ENCODE measurements around the gene DOLK.

Gene DOLK

DNA sequence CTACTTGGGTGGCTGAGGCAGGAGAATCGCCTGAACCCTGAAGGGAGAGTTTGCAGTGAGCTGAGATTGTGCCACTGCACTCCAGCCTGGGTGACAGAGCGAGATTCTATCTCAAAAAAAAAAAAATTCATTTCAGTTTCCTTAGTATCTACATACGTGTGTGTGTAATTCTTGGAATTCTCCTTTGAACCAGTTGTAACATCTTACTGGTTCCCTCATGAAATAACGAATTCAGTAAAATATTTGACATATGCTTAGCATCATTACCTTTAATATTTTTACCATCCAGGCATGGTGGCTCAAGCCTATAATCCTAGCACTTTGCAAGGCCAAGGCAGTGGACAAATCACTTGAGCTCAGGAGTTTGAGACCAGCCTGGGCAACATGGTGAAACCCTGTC, 17.8 kb downstream of the DOLK start:
- no peak for DNase-seq

DNA sequence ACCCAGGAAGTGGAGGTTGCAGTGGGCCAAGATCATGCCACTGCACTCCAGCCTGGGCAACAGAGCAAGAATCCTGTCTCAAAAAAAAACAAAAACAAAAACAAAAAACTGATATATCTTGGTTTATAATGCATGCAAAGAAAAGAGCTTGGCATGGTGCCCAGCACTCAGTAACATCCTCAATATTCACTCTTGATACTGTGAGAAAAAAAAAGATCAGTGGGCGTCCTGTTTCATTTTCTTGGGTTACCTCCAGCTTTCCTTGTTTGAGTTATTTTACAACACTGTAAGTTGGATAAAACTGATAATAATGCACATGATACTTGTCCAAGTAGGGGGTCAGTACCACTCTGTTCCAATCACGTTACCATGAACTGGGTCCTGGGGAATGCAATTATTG, 18.8 kb downstream of the DOLK start:
- no peak for DNase-seq

DNA sequence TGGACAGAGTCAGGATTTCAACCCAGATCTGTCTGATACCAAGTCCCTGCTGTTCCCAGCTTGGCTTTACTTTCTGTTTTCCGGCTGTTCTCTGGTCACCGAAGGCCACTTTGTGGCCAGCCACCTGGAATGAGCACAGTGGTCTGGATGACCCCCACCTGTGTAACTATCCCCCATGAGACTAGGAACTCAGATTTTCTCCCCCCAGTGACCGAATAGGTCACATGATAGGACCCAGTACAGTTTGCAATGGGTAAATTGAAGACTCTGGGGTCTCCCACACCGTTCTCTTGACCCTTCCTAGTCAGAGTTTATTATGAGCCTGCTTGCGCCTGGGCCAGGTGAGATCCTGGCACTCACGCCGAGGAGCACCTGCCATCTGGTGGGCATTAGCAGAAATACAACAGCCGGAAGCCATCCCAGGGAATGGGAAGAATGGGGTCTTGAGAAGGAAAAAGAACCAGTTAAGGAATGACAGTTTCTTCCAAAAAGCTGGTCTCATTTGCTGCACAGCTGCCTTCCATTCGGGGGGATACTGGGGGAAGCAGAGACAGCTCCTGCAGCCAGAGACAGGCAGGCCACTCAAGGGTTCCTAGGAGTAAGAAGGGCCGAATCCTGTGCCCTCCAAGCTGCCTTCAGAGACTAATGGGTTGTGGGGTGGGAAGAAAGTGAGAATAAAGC, 19.5 kb downstream of the DOLK start:
- peak; percentile 50 for DNase-seq

DNA sequence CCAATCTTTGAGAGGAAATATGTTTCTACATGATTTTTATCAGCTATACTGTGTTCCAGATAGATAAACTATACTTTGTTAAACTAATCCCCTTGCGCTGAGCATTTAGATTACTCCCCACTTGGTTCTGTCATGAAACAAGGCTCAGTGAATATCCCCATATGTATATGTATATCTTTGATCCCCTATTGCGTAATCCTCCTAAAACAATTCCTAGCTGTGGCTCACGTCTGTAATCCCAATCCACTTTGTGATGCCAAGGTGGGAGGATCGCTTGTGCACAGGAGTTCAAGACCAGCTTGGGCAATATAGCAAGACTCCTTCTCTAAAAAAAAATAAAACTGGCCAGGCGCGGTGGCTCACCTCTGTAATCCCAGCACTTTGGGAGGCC, 23.9 kb downstream of the DOLK start:
- no peak for DNase-seq

DNA sequence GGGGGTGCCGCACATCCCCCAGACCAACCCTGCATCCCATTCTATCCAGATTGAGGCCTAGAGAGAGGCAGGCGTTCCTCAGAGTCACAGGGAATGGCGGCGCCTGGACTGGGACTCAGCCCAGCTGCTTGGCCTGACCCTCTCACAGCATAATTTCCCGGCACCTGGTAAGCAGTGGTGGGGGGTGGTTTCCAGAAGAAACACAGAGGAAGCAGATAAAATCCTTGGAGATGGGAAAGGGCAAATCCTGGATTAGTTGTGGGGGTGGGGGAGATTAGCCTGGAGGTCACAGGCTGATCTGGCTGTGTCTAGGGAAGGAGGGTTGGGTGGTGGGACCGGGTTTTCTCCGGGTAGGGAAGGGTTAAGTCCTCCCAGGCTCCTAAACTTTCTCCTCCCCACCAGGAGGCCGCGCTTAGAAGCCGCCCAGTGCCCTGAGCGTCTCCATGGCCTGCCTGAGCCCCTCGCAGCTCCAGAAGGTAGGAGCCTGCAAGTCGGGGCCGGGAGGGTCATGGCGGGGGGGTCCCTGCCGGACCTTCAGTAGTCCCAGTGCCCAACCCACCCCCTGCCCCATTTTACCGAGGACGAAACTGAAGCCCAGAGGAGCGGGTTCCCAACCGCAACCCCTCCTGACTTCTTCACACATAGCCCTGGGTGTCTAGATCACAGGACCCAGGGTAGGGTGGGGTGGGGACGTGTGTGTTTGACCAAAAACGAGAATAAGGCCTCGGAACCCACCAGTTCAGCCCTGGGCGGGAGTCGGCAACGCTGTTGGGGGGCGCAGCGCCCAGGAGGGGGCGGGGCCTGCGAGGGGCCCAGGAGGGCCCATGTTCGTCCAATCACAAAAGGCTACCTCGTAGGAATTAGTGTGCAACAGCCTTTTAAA, 25.3 kb downstream of the DOLK start:
- no peak for DNase-seq

DNA sequence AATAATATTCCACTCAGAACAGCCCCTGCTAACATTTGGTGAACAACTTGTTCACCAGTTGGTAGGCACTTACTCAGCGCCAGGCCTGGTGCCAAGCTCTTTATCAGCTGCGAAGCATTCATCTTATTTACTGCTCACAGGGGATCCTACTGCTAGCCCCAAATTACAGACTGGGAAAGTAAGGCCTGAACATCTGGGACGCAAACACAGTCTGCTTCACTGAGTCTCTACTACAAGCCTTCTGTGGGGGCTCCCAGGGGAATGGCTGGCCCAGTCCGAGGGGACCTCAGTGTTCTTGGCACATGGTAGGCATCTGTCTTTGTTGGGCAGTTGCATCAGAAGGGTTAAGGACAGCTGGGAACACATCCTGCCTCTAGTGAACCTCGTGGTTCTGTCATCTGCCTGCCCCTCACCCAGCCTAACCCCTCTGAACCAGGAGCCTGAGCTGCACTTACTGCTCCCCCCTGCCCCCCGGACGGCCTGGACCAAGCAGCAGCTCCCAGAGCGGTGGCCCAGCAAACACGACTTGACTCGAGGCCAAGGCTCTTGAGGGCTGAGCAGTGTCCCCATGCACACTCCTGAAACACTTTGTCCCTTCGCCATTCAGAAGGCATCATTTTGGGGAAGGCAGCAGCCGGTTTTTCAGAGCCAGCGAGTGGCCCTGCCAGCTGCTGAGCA, 26.9 kb downstream of the DOLK start, which contains the start of gene PHYHD1:
TSS of gene PHYHD1 (plus strand) at position 602 of the 678 bp plus-strand sequence. CDS start 1,342 bp downstream, outside the sequence.
- peak; percentile 86 for DNase-seq

DNA sequence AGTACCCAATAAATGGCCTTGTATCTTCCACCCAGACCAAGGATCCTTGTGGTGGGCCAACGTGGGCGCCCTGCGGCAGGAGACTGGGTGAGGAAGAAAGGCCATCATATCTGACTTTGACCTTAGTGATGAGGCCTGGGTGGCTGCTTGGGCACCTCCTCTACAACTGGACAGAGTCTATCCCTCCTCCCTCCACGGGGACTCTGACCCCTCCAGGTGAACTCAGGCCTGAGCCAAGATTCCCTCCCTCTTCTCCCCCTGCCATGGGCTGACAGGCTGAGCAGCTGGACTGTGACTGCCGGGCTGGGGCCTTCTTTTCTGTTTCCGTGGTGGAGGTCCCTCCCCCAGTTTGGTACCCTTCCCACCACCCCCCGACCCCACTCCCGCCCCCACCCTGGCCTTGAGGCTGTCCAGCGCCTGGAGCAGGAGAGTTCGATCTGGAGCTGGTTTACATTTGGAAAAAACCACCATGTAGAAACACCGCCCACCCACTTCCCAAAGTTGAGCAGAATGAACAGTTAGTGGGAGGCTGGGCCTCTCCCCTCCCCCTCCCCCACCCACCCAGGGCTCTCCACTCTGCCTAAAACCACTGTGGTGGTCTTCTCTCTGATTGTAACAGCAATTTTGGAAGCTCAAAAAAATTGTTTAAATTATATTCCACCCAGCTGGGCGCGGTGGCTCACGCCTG, 27.9 kb downstream of the DOLK start:
- no peak for DNase-seq

DNA sequence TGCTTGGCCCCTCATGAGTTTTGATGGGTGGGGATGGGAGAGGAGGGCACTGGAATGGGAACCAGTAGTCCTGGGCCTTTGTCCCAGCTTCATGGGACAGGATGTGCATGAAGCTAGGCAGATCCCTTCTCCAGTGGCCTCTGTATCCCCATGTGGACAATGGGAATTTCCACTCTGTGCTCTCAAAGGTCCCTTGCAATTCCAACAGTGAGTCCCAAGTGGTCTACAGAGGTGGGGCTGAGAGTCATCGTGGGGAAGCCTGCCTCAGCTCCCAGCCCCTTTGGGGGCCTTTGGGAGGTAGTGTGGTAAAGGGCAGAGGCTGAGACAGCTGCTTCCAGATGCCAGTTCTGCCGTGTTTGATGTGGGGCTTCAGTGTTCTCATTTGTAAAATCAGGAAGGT, 28.5 kb downstream of the DOLK start:
- no peak for DNase-seq

DNA sequence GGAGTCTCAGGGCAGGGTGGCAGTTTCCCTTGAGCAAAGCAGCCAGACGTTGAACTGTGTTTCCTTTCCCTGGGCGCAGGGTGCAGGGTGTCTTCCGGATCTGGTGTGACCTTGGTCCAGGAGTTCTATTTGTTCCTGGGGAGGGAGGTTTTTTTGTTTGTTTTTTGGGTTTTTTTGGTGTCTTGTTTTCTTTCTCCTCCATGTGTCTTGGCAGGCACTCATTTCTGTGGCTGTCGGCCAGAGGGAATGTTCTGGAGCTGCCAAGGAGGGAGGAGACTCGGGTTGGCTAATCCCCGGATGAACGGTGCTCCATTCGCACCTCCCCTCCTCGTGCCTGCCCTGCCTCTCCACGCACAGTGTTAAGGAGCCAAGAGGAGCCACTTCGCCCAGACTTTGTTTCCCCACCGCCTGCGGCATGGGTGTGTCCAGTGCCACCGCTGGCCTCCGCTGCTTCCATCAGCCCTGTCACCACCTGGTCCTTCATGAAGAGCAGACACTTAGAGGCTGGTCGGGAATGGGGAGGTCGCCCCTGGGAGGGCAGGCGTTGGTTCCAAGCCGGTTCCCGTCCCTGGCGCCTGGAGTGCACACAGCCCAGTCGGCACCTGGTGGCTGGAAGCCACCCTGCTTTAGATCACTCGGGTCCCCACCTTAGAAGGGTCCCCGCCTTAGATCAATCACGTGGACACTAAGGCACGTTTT, 30.1 kb downstream of the DOLK start:
- DNase-seq: peak; percentile 67

DNA sequence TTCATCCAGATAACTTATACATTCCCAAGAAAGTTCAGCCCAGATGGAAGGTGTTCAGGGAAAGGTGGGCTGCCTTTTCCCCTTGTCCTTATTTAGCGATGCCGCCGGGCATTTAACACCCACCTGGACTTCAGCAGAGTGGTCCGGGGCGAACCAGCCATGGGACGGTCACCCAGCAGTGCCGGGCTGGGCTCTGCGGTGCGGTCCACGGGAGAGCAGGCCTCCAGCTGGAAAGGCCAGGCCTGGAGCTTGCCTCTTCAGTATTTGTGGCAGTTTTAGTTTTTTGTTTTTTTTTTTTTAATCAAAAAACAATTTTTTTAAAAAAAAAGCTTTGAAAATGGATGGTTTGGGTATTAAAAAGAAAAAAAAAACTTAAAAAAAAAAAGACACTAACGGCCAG, 30.7 kb downstream of the DOLK start:
- no peak for DNase-seq

DNA sequence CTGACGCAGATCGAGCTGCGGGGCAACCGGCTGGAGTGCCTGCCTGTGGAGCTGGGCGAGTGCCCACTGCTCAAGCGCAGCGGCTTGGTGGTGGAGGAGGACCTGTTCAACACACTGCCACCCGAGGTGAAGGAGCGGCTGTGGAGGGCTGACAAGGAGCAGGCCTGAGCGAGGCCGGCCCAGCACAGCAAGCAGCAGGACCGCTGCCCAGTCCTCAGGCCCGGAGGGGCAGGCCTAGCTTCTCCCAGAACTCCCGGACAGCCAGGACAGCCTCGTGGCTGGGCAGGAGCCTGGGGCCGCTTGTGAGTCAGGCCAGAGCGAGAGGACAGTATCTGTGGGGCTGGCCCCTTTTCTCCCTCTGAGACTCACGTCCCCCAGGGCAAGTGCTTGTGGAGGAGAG, 31.2 kb downstream of the DOLK start:
- DNase-seq: no peak

DNA sequence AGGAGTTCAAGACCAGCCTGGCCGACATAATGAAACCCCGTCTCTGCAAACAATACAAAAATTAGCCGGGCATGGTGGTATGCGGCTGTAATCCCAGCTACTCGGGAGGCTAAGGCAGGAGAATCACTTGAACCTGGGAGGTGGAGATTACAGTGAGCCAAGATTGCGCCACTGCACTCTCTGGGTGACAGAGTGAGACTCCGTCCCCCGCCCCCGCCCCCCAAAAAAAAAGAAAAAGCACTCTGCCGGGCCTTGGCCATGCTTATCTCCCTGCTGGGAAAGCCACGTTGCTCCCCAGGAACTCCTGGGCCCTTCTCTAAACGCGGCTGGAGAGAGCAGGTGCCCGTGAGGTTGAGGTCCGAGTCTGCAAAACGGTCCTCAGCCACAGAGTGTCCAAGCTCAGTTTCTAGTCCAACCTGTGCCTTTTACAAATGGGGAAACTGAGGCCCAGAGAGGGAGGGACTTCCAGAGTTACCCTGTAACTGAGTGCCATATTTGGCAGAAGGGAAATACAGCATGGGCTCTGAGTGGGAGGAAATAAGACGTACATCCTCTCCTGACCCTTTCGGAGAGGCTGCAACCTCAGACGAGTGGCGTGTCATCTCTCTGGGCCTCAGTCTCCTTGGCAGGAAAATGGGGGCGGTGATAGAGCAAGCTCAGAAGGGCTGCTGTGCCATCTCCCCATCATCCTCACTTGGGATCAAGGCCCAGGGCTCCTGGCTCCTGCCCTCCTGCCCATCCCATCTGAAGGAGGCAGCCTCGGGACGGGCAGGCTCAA, 33.2 kb downstream of the DOLK start:
- no peak for DNase-seq

DNA sequence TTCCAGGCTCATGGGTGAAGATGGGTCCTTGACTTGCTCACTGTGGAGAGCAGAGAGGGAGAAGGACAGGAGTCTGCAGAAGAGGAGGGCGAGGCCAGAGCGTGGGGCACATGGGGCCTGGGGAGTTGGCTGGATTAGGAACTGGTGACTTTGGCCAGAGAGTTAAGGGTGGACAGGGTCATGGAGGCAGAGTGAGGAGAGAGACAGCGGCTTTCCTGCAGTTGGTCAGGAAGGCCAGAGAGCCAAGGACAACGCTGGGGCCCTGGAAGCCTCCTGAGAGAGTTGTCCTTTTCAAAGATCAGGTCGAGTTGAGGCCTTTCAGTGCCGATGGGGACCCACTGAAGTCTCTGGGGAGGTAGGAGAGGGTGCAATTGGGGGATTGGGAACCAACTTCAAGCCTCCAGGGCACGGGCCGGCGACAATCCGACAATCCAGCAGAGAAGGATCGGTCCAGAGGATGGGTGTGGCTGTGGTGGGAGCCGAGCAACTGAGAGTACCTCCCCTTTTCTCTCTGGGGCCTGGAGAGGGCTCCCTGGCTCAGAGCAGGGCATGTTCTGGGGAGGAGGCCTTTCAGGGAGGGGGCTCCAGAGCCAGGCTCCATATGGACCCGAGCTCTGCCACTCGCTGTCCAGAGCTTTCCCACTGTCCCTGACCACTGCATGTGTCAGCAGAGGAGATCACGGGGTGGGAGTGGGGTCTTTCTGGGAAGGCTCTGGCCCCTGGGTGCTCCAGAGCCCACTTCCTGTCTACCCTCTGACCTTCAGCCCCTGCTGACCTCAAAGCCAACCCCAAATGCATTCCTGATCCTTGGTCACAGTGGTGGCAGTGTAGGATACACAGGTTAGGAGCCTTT, 34.1 kb downstream of the DOLK start:
- DNase-seq: no peak

DNA sequence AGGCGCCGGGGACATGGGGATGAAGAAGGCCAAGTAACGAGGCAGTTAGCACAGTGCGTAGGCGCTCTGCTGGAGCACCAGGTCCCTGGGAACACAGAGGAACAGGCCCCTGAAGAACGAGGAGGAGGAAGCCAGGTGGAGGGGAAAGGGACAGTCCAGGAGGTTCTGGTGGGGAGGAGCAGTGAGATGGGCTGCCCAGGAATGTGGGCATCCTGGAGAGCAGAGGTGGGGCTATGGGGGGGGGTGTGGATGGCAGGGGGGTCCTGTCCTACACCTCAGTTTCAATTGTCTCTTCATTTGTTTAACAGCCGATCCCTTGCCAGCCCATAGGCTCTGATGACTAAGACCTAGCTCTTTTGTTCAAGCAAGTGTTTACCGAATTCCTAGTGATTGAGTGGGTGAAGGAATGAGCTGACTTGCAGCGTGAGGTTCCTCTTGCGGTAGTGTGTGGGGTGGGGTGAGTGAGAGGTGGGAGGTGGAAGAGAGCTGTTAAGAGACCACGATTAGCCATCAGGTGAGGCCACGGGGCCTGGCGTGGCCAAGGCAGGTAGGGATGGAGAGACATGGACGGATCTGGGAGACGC, 35.0 kb downstream of the DOLK start:
- DNase-seq: no peak

DNA sequence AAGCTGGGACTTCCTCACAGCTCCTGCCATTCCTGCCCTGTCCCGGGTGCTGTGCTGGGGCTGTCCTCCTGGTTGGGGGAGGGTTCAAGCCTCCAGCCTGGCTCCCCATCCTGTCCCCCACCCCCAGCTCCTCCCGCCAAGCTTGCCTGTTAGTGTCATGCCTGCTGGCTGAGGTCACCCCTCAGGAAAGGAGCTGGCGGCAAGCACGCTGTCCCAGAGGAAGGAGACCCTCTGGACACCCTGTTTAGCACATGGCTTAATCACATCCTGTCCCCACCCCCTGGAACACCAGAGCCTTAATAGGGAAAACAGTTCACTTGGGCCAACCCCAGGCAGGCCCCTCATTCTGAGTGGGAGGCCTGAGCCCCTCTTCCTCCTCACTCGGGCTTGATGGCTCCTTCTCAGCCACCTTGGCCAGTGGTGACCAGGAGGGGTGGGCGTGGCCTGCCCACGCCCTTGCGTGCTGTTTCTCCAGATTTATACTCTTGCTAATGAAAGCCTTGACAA, 35.8 kb downstream of the DOLK start:
- no peak for DNase-seq

DNA sequence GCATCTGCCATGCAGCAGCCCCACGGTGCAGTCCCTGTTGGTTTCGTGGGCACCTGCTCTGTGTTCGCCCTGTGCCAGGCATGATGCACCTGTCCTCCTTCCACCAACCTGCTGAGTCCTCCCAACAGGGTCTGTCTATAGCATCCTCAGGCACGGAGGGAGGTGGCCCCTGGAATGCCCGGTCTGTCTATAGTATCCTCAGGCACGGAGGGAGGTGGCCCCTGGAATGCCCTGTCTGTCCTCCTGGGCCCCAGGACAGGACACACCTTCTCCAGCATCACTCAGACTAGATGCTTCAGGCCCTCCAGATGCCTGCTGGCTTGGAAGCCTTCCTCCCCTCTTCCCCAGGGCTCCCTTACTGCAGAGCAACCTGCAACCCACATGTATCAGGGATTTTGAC, 36.5 kb downstream of the DOLK start:
- no peak for DNase-seq

DNA sequence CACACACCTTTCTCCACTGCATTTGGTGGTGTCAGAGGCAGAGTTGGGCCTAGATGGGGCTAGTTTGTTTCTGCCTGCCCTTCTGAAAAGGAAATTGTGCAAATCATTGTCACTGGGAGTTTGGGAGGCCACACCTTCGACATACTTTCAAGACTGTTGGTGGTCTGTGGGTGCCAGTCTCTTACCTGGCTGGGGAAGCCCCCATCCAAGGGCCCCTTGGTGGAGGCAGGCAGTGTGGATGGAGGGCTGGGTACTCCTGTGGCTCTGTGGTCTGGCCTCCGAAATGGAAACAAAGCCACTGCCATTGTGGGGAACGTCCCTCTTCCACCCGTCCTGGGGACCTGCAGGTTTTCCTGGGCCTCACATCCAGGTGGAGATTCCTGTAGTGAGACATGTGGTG, 37.5 kb downstream of the DOLK start:
- no peak for DNase-seq

DNA sequence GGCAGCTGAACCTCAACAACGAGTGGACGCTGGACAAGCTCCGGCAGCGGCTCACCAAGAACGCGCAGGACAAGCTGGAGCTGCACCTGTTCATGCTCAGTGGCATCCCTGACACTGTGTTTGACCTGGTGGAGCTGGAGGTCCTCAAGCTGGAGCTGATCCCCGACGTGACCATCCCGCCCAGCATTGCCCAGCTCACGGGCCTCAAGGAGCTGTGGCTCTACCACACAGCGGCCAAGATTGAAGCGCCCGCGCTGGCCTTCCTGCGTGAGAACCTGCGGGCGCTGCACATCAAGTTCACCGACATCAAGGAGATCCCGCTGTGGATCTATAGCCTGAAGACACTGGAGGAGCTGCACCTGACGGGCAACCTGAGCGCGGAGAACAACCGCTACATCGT, 39.0 kb downstream of the DOLK start:
- DNase-seq: no peak

DNA sequence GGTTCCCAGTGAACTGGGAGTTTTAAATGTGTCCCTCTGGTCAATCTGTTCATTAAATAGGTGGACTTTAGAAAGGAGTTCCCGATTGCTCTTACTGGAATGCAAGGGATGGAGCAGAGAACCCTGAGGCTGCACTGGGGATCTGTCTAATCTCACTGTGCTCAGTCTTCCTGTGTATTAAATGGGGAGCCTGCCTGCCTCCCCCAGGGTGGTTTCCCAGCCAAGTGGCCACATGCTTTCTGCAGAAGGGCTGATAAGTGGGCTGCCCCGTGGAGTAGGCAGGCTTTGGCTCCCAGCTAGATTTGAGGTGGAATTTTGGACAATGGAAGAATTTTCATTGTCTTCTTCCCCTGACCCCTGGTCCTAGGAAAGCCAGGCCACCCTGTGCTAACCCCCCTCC, 40.7 kb downstream of the DOLK start:
- no peak for DNase-seq

DNA sequence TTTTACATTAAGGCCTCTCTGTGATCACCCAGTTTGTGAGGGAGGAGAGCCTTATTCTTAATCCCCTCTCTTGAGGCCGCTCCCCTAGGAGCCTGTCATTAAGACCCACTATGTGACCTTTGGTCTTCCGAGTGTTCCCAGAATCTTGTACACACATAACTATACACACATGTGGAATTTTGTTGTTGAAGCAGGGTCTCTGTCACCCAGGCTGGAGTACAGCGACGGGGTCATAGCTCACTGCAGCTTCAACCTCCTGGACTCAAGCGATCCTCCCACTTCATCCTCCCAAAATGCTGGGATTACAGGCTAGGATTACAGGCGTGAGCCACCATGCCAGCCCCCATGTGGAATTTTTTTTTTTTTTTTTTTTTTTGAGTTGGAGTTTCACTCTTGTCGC, 41.4 kb downstream of the DOLK start:
- DNase-seq: no peak
